C4-2B (cell line): Measurements from ENCODE around the gene CNTNAP5.

Source experiments
- CTCF ChIP-seq: fragments of 450-650 bp; conservative IDR thresholded peaks from 2 replicates; pipeline ENCODE4 v1.5.1; 2017; ENCODE audit warnings: mild to moderate bottlenecking
- ZFX ChIP-seq: fragments of 450-650 bp; IDR thresholded peaks from 2 replicates; pipeline ENCODE4 v1.6.1; 2017

DNA sequence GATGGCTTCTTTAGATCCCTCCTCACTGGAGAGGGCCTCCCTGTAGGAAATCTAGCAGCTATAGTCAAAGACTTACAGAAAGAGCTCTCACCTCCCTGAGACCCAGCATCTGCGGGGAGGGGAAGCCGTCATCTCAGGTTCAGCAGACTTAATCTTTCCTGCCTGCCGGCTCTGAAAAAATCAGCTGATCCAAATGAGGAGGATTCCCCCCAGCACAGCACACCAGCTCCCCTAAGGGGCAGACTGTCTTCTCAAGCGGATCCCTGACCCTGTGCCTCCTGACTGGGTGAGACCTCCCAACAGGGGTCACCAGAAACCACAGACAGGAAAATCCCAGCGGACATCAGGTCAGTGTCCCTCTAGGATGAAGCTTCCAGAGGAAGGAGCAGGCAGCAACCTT, 601.9 kb downstream of the CNTNAP5 start:
- no peak for TF ChIP-seq CTCF
- TF ChIP-seq ZFX: no peak
